Neural cell (in vitro differentiated cells): ENCODE measurements around the gene HDAC7. TPM values are rescaled to one million over a fixed set of nuclear protein-coding genes. Genes with fewer than 3 reads are reported as not detected.

Experiments used
- H2AFZ ChIP-seq: fragments of 200-600, 300-800 bp; sonication (generic), shearing (Covaris generic); 2 replicates; pipeline ENCODE4 v1.6.0; 2014; ENCODE audit warnings: low read depth, mild to moderate bottlenecking, antibody characterized with exemption, low read length, moderate library complexity
- H3F3A ChIP-seq: fragments of 200-600 bp; shearing (Covaris generic); 2 replicates; pipeline ENCODE4 v1.6.1; 2016; ENCODE audit warnings: mild to moderate bottlenecking, moderate library complexity, mixed read lengths, antibody characterized with exemption, low read length; ENCODE audit not compliant: insufficient read depth, poor library complexity, severe bottlenecking
- H3K27ac ChIP-seq: fragments of 200-600, 300-800 bp; sonication (generic), shearing (Covaris generic); 2 replicates; pipeline ENCODE4 v1.5.1; 2014; ENCODE audit warnings: mild to moderate bottlenecking, low read length, moderate library complexity
- H3K27me3 ChIP-seq: fragments of 300-800, 200-600 bp; sonication (generic), shearing (Covaris generic); 2 replicates; pipeline ENCODE4 v1.6.0; 2014; ENCODE audit warnings: mild to moderate bottlenecking, low read depth, low read length, moderate library complexity; ENCODE audit not compliant: insufficient read depth
- H3K36me3 ChIP-seq: fragments of 300-800, 200-600 bp; sonication (generic), shearing (Covaris generic); 2 replicates; pipeline ENCODE4 v1.5.1; 2014; ENCODE audit warnings: mild to moderate bottlenecking, antibody characterized with exemption, low read length, moderate library complexity; ENCODE audit not compliant: insufficient read depth
- H3K4me2 ChIP-seq: fragments of 300-800, 200-600 bp; sonication (generic), shearing (Covaris generic); 2 replicates; pipeline ENCODE4 v1.6.0; 2014; ENCODE audit warnings: mild to moderate bottlenecking, low read length
- H3K4me3 ChIP-seq: fragments of 300-800, 200-600 bp; sonication (generic), shearing (Covaris generic); 2 replicates; pipeline ENCODE4 v1.5.1; 2014; ENCODE audit warnings: mild to moderate bottlenecking, low read length, moderate library complexity
- H3K79me2 ChIP-seq: fragments of 200-600 bp; shearing (Covaris generic); replicated peaks from 2 replicates; pipeline ENCODE4 v1.6.0; 2014; ENCODE audit warnings: mild to moderate bottlenecking, low read length, moderate library complexity; ENCODE audit not compliant: insufficient read depth
- H3K9ac ChIP-seq: fragments of 300-800, 200-600 bp; sonication (generic), shearing (Covaris generic); 2 replicates; pipeline ENCODE4 v1.6.1; 2016; ENCODE audit warnings: mild to moderate bottlenecking, low read length, mixed read lengths
- H3K9me2 ChIP-seq: fragments of 200-600 bp; shearing (Covaris generic); 2 replicates; pipeline ENCODE4 v1.6.1; 2016; ENCODE audit warnings: mild to moderate bottlenecking, low read length, mixed read lengths; ENCODE audit not compliant: insufficient read depth
- H3K9me3 ChIP-seq: fragments of 200-600, 300-800 bp; sonication (generic), shearing (Covaris generic); 2 replicates; pipeline ENCODE4 v1.6.1; 2016; ENCODE audit warnings: mild to moderate bottlenecking, mixed run types, low read length, moderate library complexity, mixed read lengths
- H4K20me1 ChIP-seq: fragments of 200-600 bp; shearing (Covaris generic); 2 replicates; pipeline ENCODE4 v1.6.1; 2016; ENCODE audit warnings: mild to moderate bottlenecking, mixed run types; ENCODE audit not compliant: insufficient read depth
- CTCF ChIP-seq: fragments of 450-650 bp; IDR thresholded peaks from 2 replicates; pipeline ENCODE4 v1.5.1; 2014; ENCODE audit warnings: antibody characterized with exemption, mild to moderate bottlenecking, moderate library complexity; ENCODE audit not compliant: poor library complexity, severe bottlenecking
- EP300 ChIP-seq: fragments of 450-650 bp; conservative IDR thresholded peaks from 2 replicates; pipeline ENCODE4 v1.6.1; 2014; ENCODE audit warnings: antibody characterized with exemption, mild to moderate bottlenecking, moderate library complexity; ENCODE audit not compliant: poor library complexity, severe bottlenecking
- EZH2 ChIP-seq: fragments of 200-600, 300-800 bp; shearing (Covaris generic), sonication (generic); IDR thresholded peaks from 2 replicates; pipeline ENCODE4 v1.6.1; 2014; ENCODE audit warnings: antibody characterized with exemption, low read length, borderline replicate concordance, mild to moderate bottlenecking; ENCODE audit not compliant: insufficient read depth, poor library complexity, severe bottlenecking
- MXI1 ChIP-seq: fragments of 450-650 bp; conservative IDR thresholded peaks from 2 replicates; pipeline ENCODE4 v1.6.1; 2014; ENCODE audit warnings: antibody characterized with exemption, mild to moderate bottlenecking; ENCODE audit not compliant: poor library complexity, severe bottlenecking
- POLR2AphosphoS5 ChIP-seq: IDR thresholded peaks from 2 replicates; pipeline ENCODE4 v1.6.1; 2012
- RAD21 ChIP-seq: fragments of 450-650 bp; conservative IDR thresholded peaks from 2 replicates; pipeline ENCODE4 v1.6.1; 2014; ENCODE audit warnings: antibody characterized with exemption, mild to moderate bottlenecking, moderate library complexity
- REST ChIP-seq: IDR thresholded peaks from 2 replicates; pipeline ENCODE4 v1.6.1; 2012; ENCODE audit warnings: borderline replicate concordance
- SMC3 ChIP-seq: fragments of 450-650 bp; conservative IDR thresholded peaks from 2 replicates; pipeline ENCODE4 v1.6.1; 2014; ENCODE audit warnings: antibody characterized with exemption, mild to moderate bottlenecking, moderate library complexity; ENCODE audit not compliant: poor library complexity
- TAF1 ChIP-seq: IDR thresholded peaks from 2 replicates; pipeline ENCODE4 v1.6.1; 2012; ENCODE audit warnings: low read depth
- polyA plus RNA-seq: library from polyadenylated mRNA; depleted of rRNA; stranded (reverse); fragments of >200 nt; gene quantifications from 2 replicates; pipeline ENCODE4 v1.2.3, GENCODE V29; 2014

The HDAC7 gene
- polyA plus RNA-seq, 1 donor from 2014 or later, result 30.2 TPM

GRCh38 chr12:47783024-47783755 is 36.5 kb downstream of the HDAC7 start:
- Histone ChIP-seq H3K36me3 (peaks cover 18% of the 10 kb centered on the region), H3F3A (no peaks in the 10 kb centered on the region), H3K9me3 (no peaks in the 10 kb centered on the region), H3K4me3 (no peak overlapping the region), H3K27me3 (no peaks in the 10 kb centered on the region), H3K27ac (no peak overlapping the region), H3K9ac (no peak overlapping the region), H3K4me2 (no peak overlapping the region), H3K9me2 (no peaks in the 10 kb centered on the region), H2AFZ (no peak overlapping the region), H4K20me1 (no peaks in the 10 kb centered on the region), H3K79me2 (no peaks in the 10 kb centered on the region)
- TF ChIP-seq TAF1 (no peak), SMC3 (no peak), MXI1 (no peak), RAD21 (no peak), POLR2AphosphoS5 (no peak), REST (no peak), CTCF (no peak)

- no peaks in the 10 kb centered on the region for H3K9me2 ChIP-seq
- H3K4me2 ChIP-seq, result no peak overlapping the region
- H3K79me2 ChIP-seq, result no peaks in the 10 kb centered on the region
- no peak overlapping the region for H3K27ac ChIP-seq
- H3K4me3 ChIP-seq, result no peak overlapping the region
- no peaks in the 10 kb centered on the region for H3F3A ChIP-seq
- TF ChIP-seq POLR2AphosphoS5 (no peak), TAF1 (no peak), CTCF (no peak), MXI1 (no peak), RAD21 (no peak), SMC3 (no peak), EP300 (no peak), EZH2 (no peak), REST (no peak)
- no peak overlapping the region for H2AFZ ChIP-seq
- no peaks in the 10 kb centered on the region for H3K27me3 ChIP-seq
- H3K9me3 ChIP-seq, result no peaks in the 10 kb centered on the region
- peaks cover 18% of the 10 kb centered on the region for H3K36me3 ChIP-seq
- no peak overlapping the region for H3K9ac ChIP-seq
- H4K20me1 ChIP-seq, result no peaks in the 10 kb centered on the region
These were observed 37.3 kb downstream of the HDAC7 start for GRCh38 chr12:47782372-47782770.
